Iris pigment epithelial cell (primary cell): ENCODE results near the gene PSME4.

Experiments
- DNase-seq: peaks from one replicate; pipeline ENCODE4 v3.0.0-alpha.2; 2011; ENCODE audit warnings: low read depth

The PSME4 gene

GRCh38 chr2:53970724-53971602, at the start of gene PSME4:
Gene PSME4 (minus strand): TSS chr2:53970993. CDS start chr2:53970784, 209 bp downstream.
- DNase-seq, result peak; percentile 93

- DNase-seq, result peak; percentile 76
Measured at GRCh38 chr2:54015798-54016699, 45.3 kb upstream of the PSME4 start.

GRCh38 chr2:54013996-54014395, 43.2 kb upstream of the PSME4 start:
- no peak for DNase-seq

- no peak for DNase-seq
Measured at GRCh38 chr2:54012538-54013141, 41.8 kb upstream of the PSME4 start.

GRCh38 chr2:54009549-54009948, 38.8 kb upstream of the PSME4 start:
- no peak for DNase-seq

- DNase-seq, result no peak
Measured at GRCh38 chr2:54008439-54008838, 37.6 kb upstream of the PSME4 start.

- peak; percentile 14 for DNase-seq
Measured at GRCh38 chr2:54000524-54000923, 29.7 kb upstream of the PSME4 start.

- no peak for DNase-seq
Measured at GRCh38 chr2:54000122-54000521, 29.3 kb upstream of the PSME4 start.

- DNase-seq, result no peak
Measured at GRCh38 chr2:53998834-53999233, 28.0 kb upstream of the PSME4 start.

- no peak for DNase-seq
Measured at GRCh38 chr2:53994818-53995808, 24.3 kb upstream of the PSME4 start.

- DNase-seq, result no peak
Measured at GRCh38 chr2:53991948-53992347, 21.2 kb upstream of the PSME4 start.

GRCh38 chr2:53989210-53989862, 18.5 kb upstream of the PSME4 start:
- no peak for DNase-seq

GRCh38 chr2:53987336-53987921, 16.6 kb upstream of the PSME4 start:
- peak; percentile 72 for DNase-seq

- DNase-seq, result no peak
Measured at GRCh38 chr2:53985646-53986045, 14.9 kb upstream of the PSME4 start.

GRCh38 chr2:53969968-53970723, 647 bp downstream of the PSME4 start:
- DNase-seq, result peak; percentile 54

- peak; percentile 90 for DNase-seq
Measured at GRCh38 chr2:53969285-53969967, 1.4 kb downstream of the PSME4 start.

GRCh38 chr2:53964987-53965687, 5.7 kb downstream of the PSME4 start:
- DNase-seq, result no peak

- peak; percentile 24 for DNase-seq
Measured at GRCh38 chr2:53964257-53964952, 6.4 kb downstream of the PSME4 start.
